A172 (cell line): ENCODE data around the gene RBPJ. TPM values are rescaled to one million over a fixed set of nuclear protein-coding genes. Genes with fewer than 3 reads are reported as not detected.
A peak's percentile ranks its signal among the peaks of the same experiment; 100 is the strongest.
"Not testable (repeated sequence)": the region's sequence is repeated elsewhere in the genome, so short reads cannot be mapped to it uniquely, and the experiment has no call there.

Experiments used
- DNase-seq: peaks from one replicate; pipeline ENCODE4 v3.0.0-alpha.2; 2015; ENCODE audit warnings: low spot score
- total RNA-seq: library from RNA; depleted of rRNA; stranded (reverse); fragments of >200 nt; shearing (Covaris generic); gene quantifications from 2 replicates; pipeline ENCODE4 v1.2.3, GENCODE V29; 2014

The RBPJ gene
- total RNA-seq, 1 experiment from 2014 or later, result 31.1 TPM

DNA sequence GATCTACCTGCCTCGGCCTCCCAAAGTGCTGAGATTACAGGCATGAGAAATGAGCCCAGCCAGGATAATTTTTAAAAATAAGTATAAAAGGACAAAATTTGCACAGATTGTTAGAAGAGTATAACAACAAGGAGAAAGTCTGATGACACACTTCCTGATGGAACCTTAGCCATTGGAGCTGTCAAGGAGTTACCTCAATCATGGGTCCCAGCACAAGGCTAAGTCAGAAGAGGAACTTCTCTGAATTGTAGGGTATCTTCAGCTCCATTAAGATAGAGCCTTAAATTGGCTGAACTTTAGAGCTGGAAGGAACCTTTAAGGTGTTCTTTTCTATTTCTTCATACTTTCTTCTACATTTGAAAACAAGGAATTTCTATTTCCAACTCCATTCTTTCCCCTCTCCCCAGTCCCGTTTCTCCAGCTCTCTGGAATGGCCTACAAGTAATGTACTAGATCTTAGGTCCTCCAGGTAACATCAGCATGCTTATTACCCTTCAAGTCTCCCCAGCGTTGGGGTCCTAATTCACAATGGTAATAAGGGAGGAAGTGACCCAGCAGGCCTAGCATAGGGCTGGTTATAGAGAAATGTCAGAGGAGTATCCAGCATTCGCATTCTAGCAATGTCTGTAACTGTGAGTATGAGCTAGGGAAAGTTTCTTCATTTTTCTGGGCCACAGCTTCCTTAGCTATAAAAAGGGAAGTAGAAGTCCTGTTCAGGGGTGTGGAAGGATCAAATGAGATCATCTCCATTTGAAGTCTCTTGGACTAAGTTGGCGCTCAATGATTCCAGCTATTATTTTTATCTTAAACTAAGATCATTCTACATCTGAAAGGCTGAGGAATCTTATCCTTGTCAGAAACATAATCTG, 18.5 kb upstream of the RBPJ start:
- no peak for DNase-seq

GRCh38 chr4:26303008-26303407, 17.8 kb upstream of the RBPJ start:
- DNase-seq, result no peak

GRCh38 chr4:26307037-26307800, 13.6 kb upstream of the RBPJ start:
- DNase-seq, result no peak

- no peak for DNase-seq
Observed at GRCh38 chr4:26308568-26308967, 12.2 kb upstream of the RBPJ start.

- DNase-seq, result no peak
Observed at GRCh38 chr4:26310264-26310663, 10.6 kb upstream of the RBPJ start.

- DNase-seq, result no peak
Observed at GRCh38 chr4:26311633-26312032, 9.2 kb upstream of the RBPJ start.

- DNase-seq, result not testable (repeated sequence)
Observed at GRCh38 chr4:26315316-26315932, 5.4 kb upstream of the RBPJ start.

DNA sequence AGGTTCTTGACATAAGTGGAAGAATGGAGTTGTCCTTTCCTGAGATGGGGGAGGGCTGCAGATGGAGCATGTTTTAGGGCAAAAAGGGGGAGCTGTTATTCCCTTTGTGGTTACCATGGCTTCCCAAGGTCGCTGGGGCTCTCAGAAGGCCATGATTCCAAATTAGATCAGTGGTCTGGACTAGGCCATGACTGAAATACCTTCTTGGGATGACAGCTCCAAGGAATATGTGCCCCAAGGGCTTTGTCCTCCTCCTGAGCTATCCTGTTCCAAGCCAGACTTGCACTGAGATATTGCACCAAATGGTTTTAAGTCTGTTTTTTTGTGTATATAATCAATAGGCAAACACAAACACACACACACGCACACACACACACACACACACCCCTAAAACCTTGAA, 3.0 kb upstream of the RBPJ start:
- DNase-seq, result no peak

GRCh38 chr4:26319467-26319948, 1.3 kb upstream of the RBPJ start:
- DNase-seq, result peak; percentile 97

- peak; percentile 19 for DNase-seq
Observed at GRCh38 chr4:26319949-26320537, 771 bp upstream of the RBPJ start.

DNA sequence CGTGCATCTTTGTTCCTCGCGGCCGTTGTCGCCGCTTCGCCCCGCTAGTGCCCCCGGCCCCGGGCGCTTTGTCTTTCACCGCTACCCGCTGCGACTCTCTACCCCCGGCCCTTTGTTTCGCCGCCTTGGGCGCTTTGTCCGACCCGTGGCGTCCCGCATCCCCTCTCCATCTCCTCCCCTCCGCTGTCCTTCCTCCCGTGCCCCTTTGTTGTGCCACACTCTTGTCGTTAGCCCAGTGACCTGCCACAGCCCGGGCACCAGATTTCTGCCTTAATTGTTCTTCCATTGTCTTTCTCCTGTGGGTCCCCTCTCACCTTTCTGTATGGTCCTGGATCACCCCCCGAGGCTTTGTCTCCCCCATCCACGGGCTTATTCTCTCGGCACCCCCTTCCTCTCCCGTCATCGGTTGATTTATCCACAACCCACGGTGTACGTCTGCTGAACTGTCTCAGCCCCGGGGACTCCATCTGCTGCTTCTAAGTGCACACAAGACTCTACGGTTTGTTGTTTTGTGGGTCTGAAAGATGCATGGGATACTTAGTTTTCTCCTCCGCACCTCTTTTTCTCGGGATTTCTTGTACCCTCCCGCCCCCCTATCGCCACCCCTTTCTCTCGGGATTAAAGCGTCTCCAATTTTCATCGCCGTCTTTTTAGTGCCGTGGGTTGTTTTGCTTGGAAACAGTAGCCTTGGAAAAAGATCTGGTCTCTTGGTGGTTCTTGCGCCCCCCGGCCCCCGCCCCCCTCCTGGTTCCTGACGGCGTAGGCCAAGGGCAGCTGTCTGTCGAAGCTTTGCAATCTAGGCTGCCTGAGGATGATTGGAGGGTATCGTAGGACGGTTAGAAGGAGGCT, 783 bp downstream of the RBPJ start:
- DNase-seq, result no peak

- DNase-seq, result no peak
Observed at GRCh38 chr4:26322346-26322745, 1.5 kb downstream of the RBPJ start.

GRCh38 chr4:26323821-26324220, 3.0 kb downstream of the RBPJ start:
- no peak for DNase-seq

GRCh38 chr4:26325191-26325590, 4.4 kb downstream of the RBPJ start:
- DNase-seq, result peak; percentile 34

- peak; percentile 84 for DNase-seq
Observed at GRCh38 chr4:26326791-26327190, 6.0 kb downstream of the RBPJ start.

DNA sequence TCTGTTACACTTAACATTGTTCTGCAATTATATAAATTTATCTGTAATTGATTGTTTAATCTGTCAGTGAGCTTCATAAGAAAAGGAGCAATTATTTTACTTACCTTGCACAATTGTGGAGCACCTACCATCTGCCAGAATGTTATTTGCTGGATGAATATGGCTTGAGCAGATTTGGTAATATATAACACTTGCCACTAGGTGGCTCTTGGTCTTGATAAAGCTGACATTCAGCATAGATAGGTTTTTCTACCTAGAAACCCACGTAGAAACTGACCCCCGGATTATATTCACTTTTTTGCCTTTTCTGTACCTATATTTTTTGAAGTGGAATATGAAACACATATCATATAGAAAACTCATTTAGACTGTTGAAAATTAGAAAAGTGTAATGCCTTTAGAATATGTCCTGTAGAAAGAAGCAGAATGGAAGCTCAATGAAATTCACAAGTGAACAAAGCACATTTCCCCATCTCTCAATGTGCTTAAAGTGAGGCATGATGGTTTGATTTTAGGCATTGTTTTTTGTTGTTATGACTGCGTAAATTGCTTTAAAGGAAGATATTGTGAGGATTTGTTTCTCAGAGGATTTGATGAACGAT, 9.5 kb downstream of the RBPJ start:
- peak; percentile 60 for DNase-seq

- DNase-seq, result no peak
Observed at GRCh38 chr4:26330946-26331345, 10.1 kb downstream of the RBPJ start.

GRCh38 chr4:26331380-26331950, 10.7 kb downstream of the RBPJ start:
- DNase-seq, result no peak

GRCh38 chr4:26334366-26334765, 13.6 kb downstream of the RBPJ start:
- no peak for DNase-seq

DNA sequence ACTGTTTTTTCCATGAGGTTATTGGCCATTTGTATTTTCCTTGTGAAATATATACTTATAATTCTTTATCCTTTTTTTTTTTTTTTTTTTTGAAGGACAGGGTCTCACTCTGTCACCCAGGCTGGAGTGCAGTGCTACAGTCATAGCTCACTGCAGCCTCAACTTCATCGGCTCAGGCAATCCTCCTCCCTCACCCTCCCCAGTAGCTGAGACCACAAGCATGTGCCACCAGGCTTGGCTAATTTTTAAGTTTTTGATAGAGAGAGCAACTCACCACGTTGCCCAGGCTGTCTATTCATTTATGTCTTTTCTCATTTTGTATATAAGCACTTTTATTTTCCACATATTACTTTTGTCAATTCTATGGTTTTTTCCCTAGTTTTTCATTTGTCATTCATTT, 16.8 kb downstream of the RBPJ start:
- DNase-seq, result no peak
